Activated B cell treated with CpG ODN at 0.5 μM for 24 hours (primary cell): ENCODE data around the gene POLR3H. TPM values are rescaled to one million over a fixed set of nuclear protein-coding genes. Genes with fewer than 3 reads are reported as not detected.
A peak's percentile ranks its signal among the peaks of the same experiment; 100 is the strongest.

ENCODE experiments used
- ATAC-seq: fragments of 200-7000 bp; cut with Tn5 transposase; one replicate; pipeline ENCODE4 v1.10.0; 2021; ENCODE audit warnings: low read depth, mild to moderate bottlenecking, moderate library complexity
- CTCF ChIA-PET: fragments of 350-600 bp; sonication (Branson Sonifier 250); formaldehyde crosslinking; loops from one replicate; lab custom pipeline; 2021; ENCODE audit warnings: antibody characterized with exemption; lab: Charles Lee
- POLR2A ChIA-PET: fragments of 350-600 bp; sonication (Branson Sonifier 250); formaldehyde crosslinking; loops from one replicate; lab custom pipeline; 2021; ENCODE audit warnings: antibody characterized with exemption; lab: Charles Lee
- DNase-seq: peaks from one replicate; pipeline ENCODE4 v3.0.0; 2022
- H3K27ac Mint-ChIP-seq: one replicate; pipeline ENCODE4 v1.8.0; 2020; ENCODE audit warnings: mixed read lengths
- H3K27me3 Mint-ChIP-seq: one replicate; pipeline ENCODE4 v1.8.0; 2021; ENCODE audit warnings: mixed read lengths
- H3K36me3 Mint-ChIP-seq: one replicate; pipeline ENCODE4 v1.8.0; 2021; ENCODE audit warnings: low read depth, mixed read lengths
- H3K4me1 Mint-ChIP-seq: one replicate; pipeline ENCODE4 v1.8.0; 2021; ENCODE audit warnings: mixed read lengths
- H3K4me3 Mint-ChIP-seq: one replicate; pipeline ENCODE4 v1.8.0; 2020; ENCODE audit warnings: mild to moderate bottlenecking, mixed read lengths
- H3K9me3 Mint-ChIP-seq: one replicate; pipeline ENCODE4 v1.8.0; 2020; ENCODE audit warnings: mixed read lengths
- intact Hi-C: fragments of 100-400 bp; cut with micrococcal nuclease; formaldehyde crosslinking; loops from one replicate; pipeline ENCODE4 v1.15.1; 2024
- total RNA-seq: library from RNA; stranded (reverse); gene quantifications from 2 replicates; pipeline ENCODE4 v1.2.3, GENCODE V29; 2022
- TF ChIP-seq, protein P1 (sequence below): fragments of 200-600 bp; IDR thresholded peaks from one replicate; pipeline ENCODE4 v1.8.0; 2022; ENCODE audit warnings: antibody characterized with exemption, mild to moderate bottlenecking

Gene POLR3H
- total RNA-seq, 1 donor from 2014 or later = 43.9 TPM

DNA sequence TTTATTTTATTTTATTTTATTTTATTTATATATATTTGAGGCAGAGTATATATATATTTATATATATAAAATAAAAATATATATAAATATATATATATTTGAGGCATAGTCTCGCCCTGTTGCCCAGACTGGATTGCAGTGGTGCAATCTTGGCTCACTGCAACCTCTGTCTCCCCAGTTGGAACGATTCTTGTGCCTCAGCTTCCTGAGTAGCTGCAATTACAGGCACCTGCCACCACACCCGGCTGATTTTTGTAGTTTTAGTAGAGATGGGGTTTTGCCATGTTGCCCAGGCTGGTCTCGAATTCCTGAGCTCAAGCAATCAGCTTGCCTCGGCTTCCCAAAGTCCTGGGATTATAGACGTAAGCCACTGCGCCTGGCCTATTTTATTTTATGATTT lies 44.0 kb downstream of the POLR3H start:
- Mint-ChIP-seq H3K27ac (no peak overlapping the region), H3K4me3 (no peak overlapping the region), H3K36me3 (peaks cover 58% of the 10 kb centered on the region), H3K9me3 (no peaks in the 10 kb centered on the region), H3K4me1 (peaks cover 43% of the 10 kb centered on the region), H3K27me3 (no peaks in the 10 kb centered on the region)
- no peak for DNase-seq
- ATAC-seq = no peak
- ChIA-PET POLR2A (interaction anchor here (1.6 to 4.3 kb wide), 8 partner anchors 18 to 119 kb away, joined by 4 to 86 read pairs (median 13); partner anchors contain the start of genes ACO2, PHF5A and TOB2), CTCF (interaction anchor here (1.1 to 4.2 kb wide), 11 partner anchors 9 to 96 kb away, joined by 3 to 91 read pairs (median 7); partner anchors contain the start of genes ACO2, PHF5A and TOB2)
- TF ChIP-seq, protein P1, sequence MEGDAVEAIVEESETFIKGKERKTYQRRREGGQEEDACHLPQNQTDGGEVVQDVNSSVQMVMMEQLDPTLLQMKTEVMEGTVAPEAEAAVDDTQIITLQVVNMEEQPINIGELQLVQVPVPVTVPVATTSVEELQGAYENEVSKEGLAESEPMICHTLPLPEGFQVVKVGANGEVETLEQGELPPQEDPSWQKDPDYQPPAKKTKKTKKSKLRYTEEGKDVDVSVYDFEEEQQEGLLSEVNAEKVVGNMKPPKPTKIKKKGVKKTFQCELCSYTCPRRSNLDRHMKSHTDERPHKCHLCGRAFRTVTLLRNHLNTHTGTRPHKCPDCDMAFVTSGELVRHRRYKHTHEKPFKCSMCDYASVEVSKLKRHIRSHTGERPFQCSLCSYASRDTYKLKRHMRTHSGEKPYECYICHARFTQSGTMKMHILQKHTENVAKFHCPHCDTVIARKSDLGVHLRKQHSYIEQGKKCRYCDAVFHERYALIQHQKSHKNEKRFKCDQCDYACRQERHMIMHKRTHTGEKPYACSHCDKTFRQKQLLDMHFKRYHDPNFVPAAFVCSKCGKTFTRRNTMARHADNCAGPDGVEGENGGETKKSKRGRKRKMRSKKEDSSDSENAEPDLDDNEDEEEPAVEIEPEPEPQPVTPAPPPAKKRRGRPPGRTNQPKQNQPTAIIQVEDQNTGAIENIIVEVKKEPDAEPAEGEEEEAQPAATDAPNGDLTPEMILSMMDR = no peak
- intact Hi-C loops = no loop called here

DNA sequence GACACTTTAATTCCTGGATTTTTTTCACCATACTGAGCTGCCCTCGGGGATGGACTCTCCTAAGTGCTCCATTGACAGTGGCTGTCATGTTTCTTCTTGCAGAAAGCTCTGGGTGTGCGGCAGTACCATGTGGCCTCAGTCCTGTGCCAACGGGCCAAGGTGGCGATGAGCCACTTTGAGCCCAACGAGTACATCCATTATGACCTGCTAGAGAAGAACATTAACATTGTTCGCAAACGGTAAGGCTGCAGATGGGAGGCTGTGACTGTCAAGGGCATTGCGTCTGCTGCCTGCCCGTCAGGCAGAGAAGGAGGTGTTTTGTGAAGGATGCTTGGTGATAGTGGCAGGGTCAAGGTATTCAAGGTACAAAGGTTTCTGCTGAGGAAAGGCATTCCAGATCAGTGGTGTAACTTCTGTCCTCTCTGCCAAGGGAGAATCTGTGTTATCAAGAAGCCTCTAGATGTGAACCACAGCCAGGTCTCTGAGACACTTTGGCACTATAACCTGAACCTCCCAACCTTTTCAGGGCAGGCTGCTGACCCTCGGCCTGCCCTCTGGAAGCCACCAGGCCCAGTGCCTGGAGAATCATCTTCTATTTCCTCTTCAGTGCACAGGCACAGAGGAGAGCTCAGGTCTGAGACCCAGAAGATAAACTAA lies 44.5 kb downstream of the POLR3H start:
- no peaks in the 10 kb centered on the region for H3K27me3 Mint-ChIP-seq
- TF ChIP-seq, protein P1 = no peak
- peak overlapping the region; percentile 57 for H3K27ac Mint-ChIP-seq
- no peak overlapping the region for H3K4me3 Mint-ChIP-seq
- intact Hi-C loops = no loop called here
- DNase-seq = no peak
- ChIA-PET POLR2A (interaction anchor here (1.2 to 4.3 kb wide), 7 partner anchors 17 to 96 kb away, joined by 4 to 86 read pairs (median 13); partner anchors contain the start of genes ACO2, PHF5A and TOB2), CTCF (interaction anchor here (0.8 to 4.2 kb wide), 7 partner anchors 9 to 95 kb away, joined by 3 to 91 read pairs (median 19); partner anchors contain the start of genes ACO2, PHF5A and TOB2)
- H3K4me1 Mint-ChIP-seq = peaks cover 40% of the 10 kb centered on the region
- no peak for ATAC-seq
- peaks cover 56% of the 10 kb centered on the region for H3K36me3 Mint-ChIP-seq
- H3K9me3 Mint-ChIP-seq = no peaks in the 10 kb centered on the region

DNA sequence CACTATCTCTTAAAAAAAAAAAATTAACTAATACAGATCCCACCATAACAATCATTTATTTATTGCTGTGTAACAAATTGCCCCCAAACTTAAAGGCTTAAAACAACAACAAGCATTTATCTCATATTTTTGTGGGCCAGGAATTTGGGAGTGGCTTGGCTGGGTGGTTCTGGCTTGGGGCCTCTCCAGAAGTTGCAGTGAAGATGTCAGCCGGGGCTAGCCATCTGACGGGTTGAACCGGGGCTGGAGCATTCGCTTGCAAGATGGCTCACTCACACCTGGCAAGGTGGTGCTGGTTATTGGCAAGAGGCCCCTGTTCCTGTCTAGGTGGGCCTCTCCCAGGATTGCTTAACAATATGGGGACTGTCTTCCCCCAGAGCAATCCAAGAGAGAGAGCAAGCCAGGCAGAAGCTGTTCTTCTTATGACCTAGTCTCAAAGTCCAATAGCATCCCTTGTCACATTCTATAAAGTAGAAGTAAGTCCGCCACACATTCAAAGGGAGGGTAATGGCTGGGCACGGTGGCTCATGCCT lies 45.9 kb downstream of the POLR3H start:
- peaks cover 47% of the 10 kb centered on the region for H3K36me3 Mint-ChIP-seq
- ChIA-PET POLR2A (interaction anchor here (0.5 to 4.3 kb wide), 4 partner anchors 17 to 51 kb away, joined by 3 to 86 read pairs (median 31); partner anchors contain the start of gene TOB2), CTCF (interaction anchor here (0.9 to 4.2 kb wide), 2 partner anchors 20 to 94 kb away, joined by 8 to 91 read pairs; no protein-coding TSS in a partner anchor)
- no peak for ATAC-seq
- H3K27ac Mint-ChIP-seq = no peak overlapping the region
- no peaks in the 10 kb centered on the region for H3K9me3 Mint-ChIP-seq
- no peak for DNase-seq
- peaks cover 34% of the 10 kb centered on the region for H3K4me1 Mint-ChIP-seq
- H3K27me3 Mint-ChIP-seq = no peaks in the 10 kb centered on the region
- intact Hi-C loops = no loop called here
- TF ChIP-seq, protein P1 = no peak
- H3K4me3 Mint-ChIP-seq = no peak overlapping the region

DNA sequence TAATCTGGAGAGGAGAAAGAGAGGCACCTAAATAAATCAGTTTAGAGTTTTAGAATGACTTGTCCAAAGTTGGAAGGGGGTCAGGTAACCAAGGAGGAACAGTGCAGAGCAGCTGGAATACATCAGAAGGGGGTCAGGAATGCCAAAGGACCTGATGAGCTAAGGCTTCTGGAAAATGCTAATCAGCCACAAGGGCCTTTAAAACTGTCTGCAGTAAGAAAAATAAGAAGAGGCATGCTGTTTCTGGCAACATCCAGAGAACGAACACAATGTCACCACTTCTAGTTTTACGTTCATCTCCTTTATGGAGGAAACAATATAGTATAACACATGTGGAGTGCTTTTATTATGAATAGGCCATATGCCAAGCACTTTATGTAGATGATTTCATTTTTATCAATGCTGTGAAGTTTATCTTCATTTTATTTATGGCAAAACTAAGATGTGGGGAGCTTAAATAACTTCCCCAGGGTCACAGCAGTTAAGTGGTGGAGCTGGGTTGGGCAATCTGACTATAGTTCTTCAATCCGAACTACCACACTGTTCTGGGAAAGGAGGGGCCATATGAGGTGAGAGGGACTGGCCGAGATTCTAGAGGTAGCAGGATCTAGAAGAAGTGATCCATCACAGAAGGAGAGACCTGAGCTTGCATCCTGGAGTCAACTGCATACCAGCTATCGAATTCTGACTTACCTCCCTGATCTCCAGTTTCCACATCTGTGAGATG lies 52.7 kb downstream of the POLR3H start:
- Mint-ChIP-seq H3K27ac (no peak overlapping the region), H3K36me3 (peaks cover 35% of the 10 kb centered on the region), H3K4me3 (no peak overlapping the region), H3K27me3 (no peaks in the 10 kb centered on the region), H3K4me1 (peaks cover 37% of the 10 kb centered on the region), H3K9me3 (no peaks in the 10 kb centered on the region)
- no peak for ATAC-seq
- TF ChIP-seq, protein P1 = no peak
- CTCF ChIA-PET = interaction anchor here (1.1 to 1.9 kb wide), 2 partner anchors 9 to 25 kb away, joined by 4 to 7 read pairs; no protein-coding TSS in a partner anchor
- intact Hi-C loops = no loop called here
- no peak for DNase-seq
- POLR2A ChIA-PET = interaction anchor here (0.5 to 1.3 kb wide), 5 partner anchors 23 to 127 kb away, joined by 3 to 5 read pairs (median 3); partner anchors contain the start of gene PHF5A
